Measurements from ENCODE around the gene METAP1D. TPM values are rescaled to one million over a fixed set of nuclear protein-coding genes. Genes with fewer than 3 reads are reported as not detected.

METAP1D gene
- total RNA-seq, 1 experiment from 2014 or later, result 5.2 TPM

- H3K4me1 Mint-ChIP-seq, result no peaks in the 10 kb centered on the region
- H3K79me2 ChIP-seq (ENCODE audit: insufficient read depth, low read length), result no peaks in the 10 kb centered on the region
- H3K9ac ChIP-seq (ENCODE audit: extremely low read depth, insufficient read length, low read length), result no peak overlapping the region
- no peaks in the 10 kb centered on the region for H3K4me1 ChIP-seq (ENCODE audit: insufficient read depth, low read length)
- no peak overlapping the region for H3K14ac ChIP-seq (ENCODE audit: insufficient read depth, low read length)
- no peak overlapping the region for H2BK20ac ChIP-seq (ENCODE audit: low read depth, low read length, poor library complexity, severe bottlenecking)
- no peak overlapping the region for H4K5ac ChIP-seq (ENCODE audit: insufficient read length, low read depth, low read length)
- no peak for DNase-seq
- no peak overlapping the region for H2BK120ac ChIP-seq (ENCODE audit: low read depth, low read length, poor library complexity, severe bottlenecking)
- no peaks in the 10 kb centered on the region for H3K23me2 ChIP-seq (ENCODE audit: insufficient read length, low read depth, low read length, poor library complexity, severe bottlenecking)
- H2AFZ ChIP-seq (ENCODE audit: low read length), result no peak overlapping the region
- H3K27ac Mint-ChIP-seq, result no peak overlapping the region
- no peak overlapping the region for H3K4me2 ChIP-seq (ENCODE audit: insufficient read depth, insufficient read length, low read length)
- H2AK5ac ChIP-seq (ENCODE audit: insufficient read length, low read length), result no peak overlapping the region
- peaks cover 0 to 3% of the 10 kb centered on the region in 2 experiments; a peak in 1 of 5 replicates for H3K9me3 Mint-ChIP-seq
- no peaks in the 10 kb centered on the region for H4K20me1 ChIP-seq (ENCODE audit: control insufficient read depth, insufficient read depth, insufficient read length)
- H3K4me3 Mint-ChIP-seq, result no peak overlapping the region
- no peak overlapping the region for H2BK12ac ChIP-seq (ENCODE audit: insufficient read length, low read depth, low read length)
- TF ChIP-seq CTCF (conservative IDR thresholded peaks at IDR 0.05), result no peak
- H3K36me3 Mint-ChIP-seq (ENCODE audit: insufficient read depth in 1 of 3, low read depth in 3 of 3), result no peaks in the 10 kb centered on the region
- no peak overlapping the region for H2BK5ac ChIP-seq (ENCODE audit: insufficient read length, low read length)
- H3K9me3 ChIP-seq (ENCODE audit: control insufficient read depth, low read depth, low read length), result no peaks in the 10 kb centered on the region
- H3K18ac ChIP-seq (ENCODE audit: insufficient read length, low read depth, low read length), result no peak overlapping the region
- H3K4ac ChIP-seq (ENCODE audit: low read depth, low read length), result no peak overlapping the region
- no peak overlapping the region for H4K8ac ChIP-seq (replicated peaks; ENCODE audit: insufficient read length, low read depth, low read length)
- peaks cover 9% of the 10 kb centered on the region for H3K27me3 Mint-ChIP-seq (ENCODE audit: low read depth)
- no peaks in the 10 kb centered on the region for H3K79me1 ChIP-seq (ENCODE audit: insufficient read depth, low read depth, low read length, poor library complexity, severe bottlenecking)
- H3K23ac ChIP-seq (ENCODE audit: insufficient read length, low read depth, low read length), result no peak overlapping the region
- H3K56ac ChIP-seq (ENCODE audit: insufficient read length, low read depth, low read length), result no peak overlapping the region
- no peak overlapping the region for H3T11ph ChIP-seq (ENCODE audit: low read length)
- no CpG with 5 or more reads among the region's 2 CpGs for WGBS (ENCODE audit: extremely low coverage, insufficient read length, low lambda C conversion rate)
- no peak overlapping the region for H2BK15ac ChIP-seq (ENCODE audit: low read depth, low read length)
- no peak overlapping the region for H4K91ac ChIP-seq (ENCODE audit: insufficient read length, low read depth, low read length)
- H3K27me3 ChIP-seq (ENCODE audit: insufficient read depth, low read length), result no peaks in the 10 kb centered on the region
- H3K27ac ChIP-seq (ENCODE audit: insufficient read length, low read depth, low read length), result no peak overlapping the region
Measured at GRCh38 chr2:172120118-172120517, 120.4 kb downstream of the METAP1D start.
